ENCODE data around the gene FLNC. TPM values are rescaled to one million over a fixed set of nuclear protein-coding genes. Genes with fewer than 3 reads are reported as not detected.

Gene FLNC
- total and polyA plus RNA-seq, 9 of the 15 experiments (the other 6 are each of a cell fraction or from before 2014, with no cell fraction given): 0.90 to 155 (median 28.8) TPM

GRCh38 chr7:128848289-128849155 is 18.3 kb downstream of the FLNC start (continued):
- TF ChIP-seq NFE2 (IDR thresholded peaks at IDR 0.05; ENCODE audit: low read depth): no peak
- TF ChIP-seq THAP7 (CRISPR knock-in tag; IDR thresholded peaks at IDR 0.05): no peak
- no peak for TF ChIP-seq POLR2A (conservative IDR thresholded peaks at IDR 0.05)
- TF ChIP-seq SRSF9 (IDR thresholded peaks at IDR 0.05; ENCODE audit: borderline replicate concordance, low read depth, low read length): no peak
- TF ChIP-seq FOXK1 (CRISPR knock-in tag; IDR thresholded peaks at IDR 0.05; ENCODE audit: borderline replicate concordance): no peak
- peak; percentile 51; the same call in 1 of the 2 replicates for TF ChIP-seq POLR2G (IDR thresholded peaks at IDR 0.05; ENCODE audit: low read depth, low read length)
- no peak for TF ChIP-seq HCFC1 (IDR thresholded peaks at IDR 0.05; ENCODE audit: low read depth, low read length)

GRCh38 chr7:128849156-128849515 is 18.9 kb downstream of the FLNC start:
- 96% methylated on average over 13 of the region's 16 CpGs for WGBS (ENCODE audit: insufficient coverage, low coverage, missing lambda C conversion rate)
- no TSS peak for BruUV-seq (replicated peaks)
- peaks cover 5% of the 10 kb centered on the region for H3K9me1 ChIP-seq (ENCODE audit: control insufficient read depth, insufficient read depth, low read length)
- FAIRE-seq: no peak
- H3K9me3 ChIP-seq (replicated peaks; ENCODE audit: control insufficient read depth, insufficient read depth, low read depth, low read length): no peaks in the 10 kb centered on the region
- ATAC-seq: no peak
- H3K4me1 ChIP-seq (replicated peaks in 1 of 2; ENCODE audit: control insufficient read depth in 2 of 2, insufficient read depth in 2 of 2, low read length in 2 of 2): peaks cover 0 to 24% of the 10 kb centered on the region in 2 experiments; a peak in 1 of 5 replicates
- H4K20me1 ChIP-seq (replicated peaks; ENCODE audit: control insufficient read depth, insufficient read depth, low read length): peaks cover 5% of the 10 kb centered on the region; the same call in 1 of the 2 replicates
- H2AFZ ChIP-seq (ENCODE audit: low read depth, low read length): no peak overlapping the region
- intact Hi-C loops (cut with micrococcal nuclease) (no loop called here), in situ Hi-C loops (cut with MboI) (no loop called here)
- H3K4me3 ChIP-seq: no peak overlapping the region
- H3K9ac ChIP-seq (ENCODE audit: insufficient read depth in 1 of 2, low read depth in 2 of 2, low read length in 2 of 2): peak overlapping the region in 1 of 2 experiments; percentile 37; a peak in 1 of 4 replicates
- no peak for DNase-seq (ENCODE audit: extremely low read depth in 1 of 4, low spot score in 3 of 4)
- H3K36me3 ChIP-seq (ENCODE audit: control insufficient read depth, insufficient read depth, low read length): peaks cover 99% of the 10 kb centered on the region
- H3K27ac ChIP-seq (ENCODE audit: extremely low read depth, low read depth, low read length): no peak overlapping the region
- ChIA-PET CTCF (ENCODE audit: low intra/inter-chr PET ratio) (no interaction called here), POLR2A (interaction anchor here (1.1 to 5.1 kb wide), 3 partner anchors 12 to 16 kb away, joined by 4 to 47 read pairs (median 8); partner anchors contain the start of gene ATP6V1F)
- no peak overlapping the region for H3K4me2 ChIP-seq (ENCODE audit: insufficient read depth, low read length)
- H3K27me3 ChIP-seq (ENCODE audit: control insufficient read depth in 2 of 2, insufficient read depth in 2 of 2, low read length in 2 of 2): no peaks in the 10 kb centered on the region
- no peaks in the 10 kb centered on the region for H3K79me2 ChIP-seq (ENCODE audit: control insufficient read depth, insufficient read depth, low read length)
- no peak for TF ChIP-seq ZNF143 (CRISPR knock-in tag; IDR thresholded peaks at IDR 0.05)
- no peak for TF ChIP-seq ZNF584 (CRISPR knock-in tag; IDR thresholded peaks at IDR 0.05; ENCODE audit: low read depth)
- no peak for TF ChIP-seq ZNF449 (CRISPR knock-in tag; IDR thresholded peaks at IDR 0.05)
- TF ChIP-seq SMARCB1 (IDR thresholded peaks at IDR 0.05; ENCODE audit: insufficient read length, low read depth): no peak
- no peak for TF ChIP-seq HDGF (IDR thresholded peaks at IDR 0.05)
- TF ChIP-seq ZNF280A (IDR thresholded peaks at IDR 0.05; ENCODE audit: low read depth, partially characterized antibody): no peak
- TF ChIP-seq BRF1 (IDR thresholded peaks at IDR 0.05; ENCODE audit: borderline replicate concordance, extremely low read depth, insufficient read length): no peak
- no peak for TF ChIP-seq ZNF398 (CRISPR knock-in tag; IDR thresholded peaks at IDR 0.05)
